ENCODE results near the gene PAH. TPM values are rescaled to one million over a fixed set of nuclear protein-coding genes. Genes with fewer than 3 reads are reported as not detected.
A peak's percentile ranks its signal among the peaks of the same experiment; 100 is the strongest.

The PAH gene
- total RNA-seq: not detected

DNA sequence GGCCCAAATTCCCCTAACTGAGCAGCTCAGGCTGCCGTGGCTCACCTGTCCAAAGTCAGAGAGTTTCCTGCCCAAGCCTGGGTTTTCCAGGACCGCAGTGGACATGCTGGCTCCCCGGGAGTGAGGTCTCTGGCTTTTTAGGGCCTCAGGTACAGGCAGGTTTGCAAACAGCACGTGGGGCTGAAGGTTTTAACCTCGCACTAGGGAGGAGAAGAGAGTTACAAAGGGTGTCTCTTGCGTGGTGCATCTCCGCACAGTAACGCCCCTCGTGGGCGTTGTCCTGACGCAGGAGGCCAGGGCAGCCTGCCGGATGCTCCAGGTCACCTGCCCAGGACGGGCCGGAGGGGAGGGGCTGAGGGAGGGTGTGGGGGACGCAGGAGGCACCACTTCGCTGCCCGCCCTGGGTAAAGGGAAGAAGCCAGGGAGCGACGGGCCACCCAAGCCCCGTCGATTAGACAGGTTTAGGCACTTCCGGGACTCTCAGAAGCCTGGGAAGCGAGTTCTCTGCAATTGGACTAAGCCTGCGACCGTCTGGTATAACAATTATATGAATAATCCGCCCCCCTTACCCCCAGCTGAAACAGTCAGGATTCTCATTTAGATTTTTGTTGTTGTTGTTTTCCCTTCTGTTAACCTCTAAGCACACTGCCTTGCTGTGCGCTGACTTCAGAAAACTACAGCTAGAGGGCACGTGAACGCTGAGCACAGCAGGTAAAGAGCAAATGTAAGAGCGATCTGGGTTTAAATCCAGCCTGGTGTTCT is at the start of gene PAH:
TSS of gene PAH (minus strand) at position 219 of the 762 bp plus-strand sequence. CDS start at position 105, 114 bp downstream.
- H3K27ac Mint-ChIP-seq: no peak within 1 kb of the TSS
- peak; percentile 28 for DNase-seq

GRCh38 chr12:102966200-102966863 is 49.3 kb upstream of the PAH start:
- ChIA-PET POLR2A (no interaction called here), CTCF (no interaction called here)
- Mint-ChIP-seq H3K27ac (no peak overlapping the region), H3K4me1 (ENCODE audit: low read depth) (peaks cover 18% of the 10 kb centered on the region), H3K4me3 (no peak overlapping the region), H3K27me3 (peaks cover 63% of the 10 kb centered on the region), H3K9me3 (peaks cover 4% of the 10 kb centered on the region), H3K36me3 (no peaks in the 10 kb centered on the region)
- intact Hi-C loops (cut with micrococcal nuclease): no loop called here
- DNase-seq: no peak

More for the DNA sequence above, at the start of gene PAH:
- POLR2A ChIA-PET: no interaction called here
- H3K9me3 Mint-ChIP-seq: no peaks in the 10 kb centered on the region
- peaks cover 3% of the 10 kb centered on the region for H3K4me1 Mint-ChIP-seq (ENCODE audit: low read depth)
- no peaks in the 10 kb centered on the region for H3K36me3 Mint-ChIP-seq
- H3K4me3 Mint-ChIP-seq: peak within 1 kb of the TSS; percentile 38
- H3K27me3 Mint-ChIP-seq: peaks cover 2% of the 10 kb centered on the region
- CTCF ChIA-PET: interaction anchor here (0.9 kb wide), 1 partner anchor 632 kb away, joined by 3 read pairs; no protein-coding TSS in a partner anchor
- intact Hi-C loops (cut with micrococcal nuclease): no loop called here

GRCh38 chr12:102965281-102966155 is 48.5 kb upstream of the PAH start:
- POLR2A ChIA-PET: no interaction called here
- Mint-ChIP-seq H3K27ac (no peak overlapping the region), H3K27me3 (peaks cover 67% of the 10 kb centered on the region), H3K9me3 (peaks cover 4% of the 10 kb centered on the region), H3K36me3 (no peaks in the 10 kb centered on the region), H3K4me3 (peak overlapping the region; percentile 41), H3K4me1 (ENCODE audit: low read depth) (peaks cover 18% of the 10 kb centered on the region)
- no peak for DNase-seq
- CTCF ChIA-PET: no interaction called here
- intact Hi-C loops (cut with micrococcal nuclease): no loop called here

DNA sequence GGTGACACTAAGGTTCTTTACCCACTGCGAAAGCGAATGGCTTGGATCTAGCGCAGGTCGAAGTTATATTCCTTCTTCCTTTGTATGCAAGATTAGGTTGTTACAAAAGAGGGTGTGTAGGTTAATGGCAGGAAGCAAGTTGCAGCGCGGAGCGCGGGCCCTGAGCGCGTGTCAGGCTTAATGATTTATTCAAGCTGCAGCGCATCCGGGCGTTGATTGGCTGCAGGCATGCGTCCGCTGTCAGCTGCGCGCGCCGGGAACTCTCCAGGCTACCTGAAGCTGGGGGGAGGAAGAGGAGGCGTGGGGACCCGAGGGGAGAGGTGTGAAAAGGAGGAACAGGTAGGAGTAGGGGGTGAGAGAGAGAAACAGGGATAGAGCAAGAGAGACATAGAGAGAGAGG is 47.8 kb upstream of the PAH start:
- Mint-ChIP-seq H3K4me1 (ENCODE audit: low read depth) (peaks cover 18% of the 10 kb centered on the region), H3K4me3 (peak overlapping the region; percentile 41), H3K36me3 (no peaks in the 10 kb centered on the region), H3K27me3 (peaks cover 69% of the 10 kb centered on the region), H3K9me3 (peaks cover 4% of the 10 kb centered on the region), H3K27ac (no peak overlapping the region)
- peak; percentile 36 for DNase-seq
- ChIA-PET POLR2A (no interaction called here), CTCF (no interaction called here)
- intact Hi-C loops (cut with micrococcal nuclease): no loop called here

DNA sequence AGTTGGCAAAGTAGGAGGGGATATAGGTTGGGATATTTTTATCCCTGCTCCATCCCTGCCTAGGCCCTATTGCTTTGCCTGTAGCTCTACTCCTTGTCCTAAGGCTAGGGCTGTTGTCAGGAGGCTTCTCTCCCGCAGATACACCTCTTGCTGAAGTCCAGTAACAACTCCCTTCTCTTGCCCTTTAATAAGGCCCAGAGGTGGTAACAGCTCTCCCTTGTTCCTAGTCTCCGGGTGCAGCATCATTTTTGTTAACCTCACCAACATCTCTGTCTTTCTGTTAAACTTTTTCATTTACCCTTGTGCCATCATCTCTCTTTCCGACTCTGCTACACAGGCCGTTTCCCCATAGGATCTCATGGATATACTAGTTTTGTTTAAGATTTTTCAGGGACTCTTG is 46.8 kb upstream of the PAH start:
- intact Hi-C loops (cut with micrococcal nuclease): no loop called here
- no peak overlapping the region for H3K4me3 Mint-ChIP-seq
- peaks cover 21% of the 10 kb centered on the region for H3K4me1 Mint-ChIP-seq (ENCODE audit: low read depth)
- CTCF ChIA-PET: no interaction called here
- POLR2A ChIA-PET: no interaction called here
- no peaks in the 10 kb centered on the region for H3K36me3 Mint-ChIP-seq
- H3K27ac Mint-ChIP-seq: no peak overlapping the region
- DNase-seq: no peak
- peaks cover 4% of the 10 kb centered on the region for H3K9me3 Mint-ChIP-seq
- H3K27me3 Mint-ChIP-seq: peaks cover 77% of the 10 kb centered on the region

GRCh38 chr12:102962986-102963385 is 45.9 kb upstream of the PAH start:
- POLR2A ChIA-PET: no interaction called here
- no peak overlapping the region for H3K27ac Mint-ChIP-seq
- no peaks in the 10 kb centered on the region for H3K36me3 Mint-ChIP-seq
- CTCF ChIA-PET: no interaction called here
- intact Hi-C loops (cut with micrococcal nuclease): no loop called here
- H3K4me3 Mint-ChIP-seq: no peak overlapping the region
- peaks cover 4% of the 10 kb centered on the region for H3K9me3 Mint-ChIP-seq
- H3K4me1 Mint-ChIP-seq (ENCODE audit: low read depth): peaks cover 24% of the 10 kb centered on the region
- no peak for DNase-seq
- H3K27me3 Mint-ChIP-seq: peaks cover 82% of the 10 kb centered on the region

- H3K27ac Mint-ChIP-seq: no peak overlapping the region
- DNase-seq: no peak
Observed at GRCh38 chr12:102962532-102962931, 45.5 kb upstream of the PAH start.

DNA sequence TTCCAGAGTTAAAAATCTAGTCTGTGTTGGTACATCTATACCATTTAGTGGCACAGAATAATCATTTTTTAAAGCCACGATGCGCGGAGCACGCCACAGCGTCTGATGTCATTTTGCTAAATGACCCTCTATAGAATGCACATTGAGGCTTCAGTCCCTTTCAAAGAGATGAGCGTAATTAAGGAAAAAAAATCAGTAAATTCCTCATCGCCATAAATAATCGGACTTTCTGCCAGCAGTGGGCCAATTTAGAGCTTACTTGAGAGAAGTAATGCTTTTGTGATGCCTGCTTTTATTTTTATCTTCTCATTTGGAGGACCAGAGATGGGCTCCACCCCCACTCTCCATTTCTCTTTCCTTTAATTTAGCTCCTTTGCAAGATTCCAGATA is 44.4 kb upstream of the PAH start:
- no peak overlapping the region for H3K4me3 Mint-ChIP-seq
- no peak overlapping the region for H3K27ac Mint-ChIP-seq
- DNase-seq: no peak
- H3K9me3 Mint-ChIP-seq: peaks cover 4% of the 10 kb centered on the region
- H3K36me3 Mint-ChIP-seq: no peaks in the 10 kb centered on the region
- POLR2A ChIA-PET: no interaction called here
- CTCF ChIA-PET: interaction anchor here (0.9 to 1.8 kb wide), 2 partner anchors 13 to 587 kb away, joined by 3 to 6 read pairs; no protein-coding TSS in a partner anchor
- intact Hi-C loops (cut with micrococcal nuclease): no loop called here
- H3K27me3 Mint-ChIP-seq: peaks cover 84% of the 10 kb centered on the region
- H3K4me1 Mint-ChIP-seq (ENCODE audit: low read depth): peaks cover 28% of the 10 kb centered on the region

More at GRCh38 chr12:102962532-102962931, 45.5 kb upstream of the PAH start:
- Mint-ChIP-seq H3K27me3 (peaks cover 85% of the 10 kb centered on the region), H3K4me3 (no peak overlapping the region), H3K9me3 (peaks cover 4% of the 10 kb centered on the region), H3K4me1 (ENCODE audit: low read depth) (peaks cover 24% of the 10 kb centered on the region), H3K36me3 (no peaks in the 10 kb centered on the region)
- ChIA-PET POLR2A (no interaction called here), CTCF (interaction anchor here (0.9 kb wide), 1 partner anchor 586 kb away, joined by 3 read pairs; no protein-coding TSS in a partner anchor)
- intact Hi-C loops (cut with micrococcal nuclease): no loop called here

DNA sequence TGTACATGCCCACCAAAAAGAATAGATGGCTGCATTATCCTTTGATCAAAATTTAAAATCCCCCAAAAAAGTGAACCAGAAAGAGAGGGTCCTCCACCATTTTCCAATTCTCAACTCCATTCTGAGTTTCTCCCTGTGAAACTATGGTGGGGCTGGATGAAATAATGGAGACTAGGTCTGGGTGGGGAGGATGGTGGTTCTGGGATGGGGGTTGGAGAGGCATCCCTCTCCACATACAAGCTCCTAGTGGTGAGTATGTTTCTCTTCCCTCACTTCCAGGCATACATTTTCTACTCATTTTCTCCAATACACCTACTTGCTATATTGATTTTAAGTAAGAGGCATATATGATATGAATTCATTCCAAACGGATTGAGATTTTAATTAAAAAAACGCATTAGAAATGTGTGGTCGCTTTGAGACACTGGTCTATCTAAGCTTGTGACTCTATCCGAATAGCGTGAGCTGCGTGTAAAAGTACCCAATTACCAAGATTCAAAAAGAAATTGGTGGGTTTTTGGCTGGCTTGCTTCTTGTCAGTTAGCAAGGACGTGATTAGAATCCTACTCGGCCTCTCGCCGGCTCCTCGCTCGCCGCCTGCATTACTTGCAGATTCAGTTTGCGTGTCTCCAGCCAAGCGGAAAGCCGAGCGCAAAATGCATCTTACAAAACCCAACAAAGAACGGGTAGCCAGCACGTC is 43.9 kb upstream of the PAH start:
- no peaks in the 10 kb centered on the region for H3K36me3 Mint-ChIP-seq
- peaks cover 4% of the 10 kb centered on the region for H3K9me3 Mint-ChIP-seq
- H3K27me3 Mint-ChIP-seq: peaks cover 81% of the 10 kb centered on the region
- no peak overlapping the region for H3K27ac Mint-ChIP-seq
- H3K4me1 Mint-ChIP-seq (ENCODE audit: low read depth): peaks cover 28% of the 10 kb centered on the region
- CTCF ChIA-PET: interaction anchor here (1.8 kb wide), 1 partner anchor 12 kb away, joined by 6 read pairs; no protein-coding TSS in a partner anchor
- no peak overlapping the region for H3K4me3 Mint-ChIP-seq
- DNase-seq: no peak
- POLR2A ChIA-PET: no interaction called here
- intact Hi-C loops (cut with micrococcal nuclease): no loop called here

DNA sequence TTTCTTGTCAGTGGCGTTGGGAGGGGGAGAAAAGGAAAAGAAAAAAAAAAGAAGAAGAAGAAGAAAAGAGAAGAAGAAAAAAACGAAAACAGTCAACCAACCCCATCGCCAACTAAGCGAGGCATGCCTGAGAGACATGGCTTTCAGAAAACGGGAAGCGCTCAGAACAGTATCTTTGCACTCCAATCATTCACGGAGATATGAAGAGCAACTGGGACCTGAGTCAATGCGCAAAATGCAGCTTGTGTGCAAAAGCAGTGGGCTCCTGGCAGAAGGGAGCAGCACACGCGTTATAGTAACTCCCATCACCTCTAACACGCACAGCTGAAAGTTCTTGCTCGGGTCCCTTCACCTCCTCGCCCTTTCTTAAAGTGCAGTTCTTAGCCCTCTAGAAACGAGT is 42.3 kb upstream of the PAH start:
- POLR2A ChIA-PET: no interaction called here
- H3K36me3 Mint-ChIP-seq: no peaks in the 10 kb centered on the region
- CTCF ChIA-PET: interaction anchor here (1.2 kb wide), 1 partner anchor 11 kb away, joined by 3 read pairs; no protein-coding TSS in a partner anchor
- peaks cover 82% of the 10 kb centered on the region for H3K27me3 Mint-ChIP-seq
- peaks cover 4% of the 10 kb centered on the region for H3K9me3 Mint-ChIP-seq
- intact Hi-C loops (cut with micrococcal nuclease): no loop called here
- DNase-seq: no peak
- H3K4me1 Mint-ChIP-seq (ENCODE audit: low read depth): peaks cover 19% of the 10 kb centered on the region
- H3K27ac Mint-ChIP-seq: no peak overlapping the region
- no peak overlapping the region for H3K4me3 Mint-ChIP-seq

GRCh38 chr12:102958830-102959176 is 41.8 kb upstream of the PAH start:
- CTCF ChIA-PET: interaction anchor here (0.6 to 1.2 kb wide), 2 partner anchors 10 to 25 kb away, joined by 3 read pairs; no protein-coding TSS in a partner anchor
- no peak overlapping the region for H3K27ac Mint-ChIP-seq
- peaks cover 25% of the 10 kb centered on the region for H3K4me1 Mint-ChIP-seq (ENCODE audit: low read depth)
- intact Hi-C loops (cut with micrococcal nuclease): no loop called here
- peak overlapping the region; percentile 18 for H3K4me3 Mint-ChIP-seq
- DNase-seq: no peak
- POLR2A ChIA-PET: no interaction called here
- peaks cover under 1% of the 10 kb centered on the region for H3K9me3 Mint-ChIP-seq
- H3K36me3 Mint-ChIP-seq: no peaks in the 10 kb centered on the region
- H3K27me3 Mint-ChIP-seq: peaks cover 82% of the 10 kb centered on the region

Data from activated CD4-positive, alpha-beta memory T cell treated with anti-CD3 and anti-CD28 coated beads for 36 hours (primary cell).